Muscle layer of duodenum (tissue), 2 donors: ENCODE measurements around the gene RC3H1.

ENCODE experiments used
- H3K27ac ChIP-seq: one replicate; pipeline ENCODE4 v1.7.0; 2013; ENCODE audit warnings: mild to moderate bottlenecking, low read length
- H3K27me3 ChIP-seq: one replicate; pipeline ENCODE4 v1.7.0; 2013; ENCODE audit warnings: low read depth, mild to moderate bottlenecking, control low read depth, low read length
- H3K36me3 ChIP-seq, 2 donors: one replicate each; pipeline ENCODE4 v1.7.0; 2013; ENCODE audit warnings: low read length in 2 of 2, control low read depth in 1 of 2, mild to moderate bottlenecking in 1 of 2; ENCODE audit not compliant: insufficient read depth in 2 of 2, control insufficient read depth in 1 of 2
- H3K4me1 ChIP-seq, 2 donors: one replicate each; pipeline ENCODE4 v1.7.0; 2013; ENCODE audit warnings: low read length in 2 of 2, mild to moderate bottlenecking in 2 of 2, control low read depth in 1 of 2, moderate library complexity in 1 of 2; ENCODE audit not compliant: insufficient read depth in 2 of 2, control insufficient read depth in 1 of 2
- H3K4me3 ChIP-seq, 2 donors: one replicate each; pipeline ENCODE4 v1.7.0; 2013; ENCODE audit warnings: low read length in 2 of 2, low read depth in 1 of 2, mild to moderate bottlenecking in 1 of 2
- H3K9me3 ChIP-seq, 2 donors: one replicate each; pipeline ENCODE4 v1.7.0; 2013; ENCODE audit warnings: low read length in 2 of 2, control low read depth in 1 of 2, mild to moderate bottlenecking in 1 of 2; ENCODE audit not compliant: control insufficient read depth in 1 of 2
- donor health status: healthy.

The RC3H1 gene

GRCh38 chr1:174021591-174022079 is 522 bp downstream of the RC3H1 start:
- H3K27ac ChIP-seq, result peak overlapping the region; percentile 97
- H3K36me3 ChIP-seq, result no peaks in the 10 kb centered on the region
- no peaks in the 10 kb centered on the region for H3K9me3 ChIP-seq
- H3K4me3 ChIP-seq, result peak overlapping the region; percentile 88 to 96
- H3K4me1 ChIP-seq, result peaks cover 14 to 45% of the 10 kb centered on the region in 2 donors
- H3K27me3 ChIP-seq, result no peaks in the 10 kb centered on the region

- Histone ChIP-seq H3K36me3 (no peaks in the 10 kb centered on the region), H3K27ac (no peak overlapping the region), H3K27me3 (no peaks in the 10 kb centered on the region), H3K4me3 (no peak overlapping the region), H3K9me3 (no peaks in the 10 kb centered on the region), H3K4me1 (peaks cover 14 to 41% of the 10 kb centered on the region in 2 donors)
Observed at GRCh38 chr1:174018565-174018964, 3.6 kb downstream of the RC3H1 start.

- Histone ChIP-seq H3K4me1 (peaks cover 5 to 33% of the 10 kb centered on the region in 2 donors), H3K9me3 (no peaks in the 10 kb centered on the region), H3K36me3 (no peaks in the 10 kb centered on the region), H3K27ac (no peak overlapping the region), H3K4me3 (no peak overlapping the region), H3K27me3 (no peaks in the 10 kb centered on the region)
Observed at GRCh38 chr1:174017231-174017970, 4.8 kb downstream of the RC3H1 start.

GRCh38 chr1:174013864-174014418 is 8.2 kb downstream of the RC3H1 start:
- Histone ChIP-seq H3K4me1 (peaks cover 5 to 15% of the 10 kb centered on the region in 2 donors), H3K9me3 (no peaks in the 10 kb centered on the region), H3K4me3 (no peak overlapping the region), H3K27ac (no peak overlapping the region), H3K27me3 (no peaks in the 10 kb centered on the region), H3K36me3 (no peaks in the 10 kb centered on the region)

- Histone ChIP-seq H3K4me1 (peaks cover 2 to 16% of the 10 kb centered on the region in 2 donors), H3K36me3 (no peaks in the 10 kb centered on the region), H3K27ac (no peak overlapping the region)
Observed at GRCh38 chr1:174008979-174009378, 13.2 kb downstream of the RC3H1 start.

GRCh38 chr1:174008269-174008668 is 13.9 kb downstream of the RC3H1 start:
- Histone ChIP-seq H3K27me3 (no peaks in the 10 kb centered on the region), H3K36me3 (no peaks in the 10 kb centered on the region), H3K27ac (no peak overlapping the region), H3K4me1 (peaks cover 2 to 16% of the 10 kb centered on the region in 2 donors), H3K4me3 (no peak overlapping the region), H3K9me3 (no peaks in the 10 kb centered on the region)

More at GRCh38 chr1:174008979-174009378, 13.2 kb downstream of the RC3H1 start:
- H3K9me3 ChIP-seq, result no peaks in the 10 kb centered on the region
- H3K27me3 ChIP-seq, result no peaks in the 10 kb centered on the region
- no peak overlapping the region for H3K4me3 ChIP-seq

GRCh38 chr1:174007851-174008250 is 14.3 kb downstream of the RC3H1 start:
- Histone ChIP-seq H3K9me3 (no peaks in the 10 kb centered on the region), H3K4me1 (peaks cover 2 to 16% of the 10 kb centered on the region in 2 donors), H3K27ac (no peak overlapping the region)

GRCh38 chr1:174005032-174005431 is 17.1 kb downstream of the RC3H1 start:
- Histone ChIP-seq H3K9me3 (no peaks in the 10 kb centered on the region), H3K4me3 (no peak overlapping the region), H3K27me3 (no peaks in the 10 kb centered on the region), H3K36me3 (no peaks in the 10 kb centered on the region), H3K27ac (no peak overlapping the region), H3K4me1 (peaks cover 2 to 42% of the 10 kb centered on the region in 2 donors)

More at GRCh38 chr1:174007851-174008250, 14.3 kb downstream of the RC3H1 start:
- Histone ChIP-seq H3K4me3 (no peak overlapping the region), H3K27me3 (no peaks in the 10 kb centered on the region), H3K36me3 (no peaks in the 10 kb centered on the region)

GRCh38 chr1:174003867-174004266 is 18.3 kb downstream of the RC3H1 start:
- Histone ChIP-seq H3K4me3 (no peak overlapping the region), H3K4me1 (peaks cover 2 to 42% of the 10 kb centered on the region in 2 donors), H3K36me3 (no peaks in the 10 kb centered on the region), H3K27ac (no peak overlapping the region), H3K9me3 (no peaks in the 10 kb centered on the region), H3K27me3 (no peaks in the 10 kb centered on the region)

- Histone ChIP-seq H3K9me3 (no peaks in the 10 kb centered on the region), H3K27ac (no peak overlapping the region), H3K36me3 (no peaks in the 10 kb centered on the region), H3K4me1 (peaks cover 8 to 49% of the 10 kb centered on the region in 2 donors), H3K27me3 (no peaks in the 10 kb centered on the region), H3K4me3 (no peak overlapping the region)
Observed at GRCh38 chr1:174001573-174001972, 20.6 kb downstream of the RC3H1 start.

- Histone ChIP-seq H3K36me3 (no peaks in the 10 kb centered on the region), H3K9me3 (no peaks in the 10 kb centered on the region), H3K27ac (no peak overlapping the region), H3K27me3 (no peaks in the 10 kb centered on the region), H3K4me1 (peaks cover 8 to 39% of the 10 kb centered on the region in 2 donors), H3K4me3 (no peak overlapping the region)
Observed at GRCh38 chr1:174000371-174000770, 21.8 kb downstream of the RC3H1 start.
